GM12878 (cell line): ENCODE results near the gene OR2AG1. TPM values are rescaled to one million over a fixed set of nuclear protein-coding genes. Genes with fewer than 3 reads are reported as not detected.
A peak's percentile ranks its signal among the peaks of the same experiment; 100 is the strongest.

ENCODE experiments used
- EED ChIP-seq: sonication (generic); IDR thresholded peaks from 2 replicates; pipeline ENCODE4 v1.6.1; 2016; ENCODE audit warnings: antibody characterized with exemption, low read depth
- IKZF1 ChIP-seq: fragments of 450-650 bp; conservative IDR thresholded peaks from 2 replicates; pipeline ENCODE4 v1.6.1; 2017; ENCODE audit warnings: antibody characterized with exemption, mild to moderate bottlenecking
- IKZF2 ChIP-seq, 2 experiments: fragments of 450-650 bp; IDR thresholded peaks; 2 replicates each; pipeline ENCODE4 v1.6.1; 2017; ENCODE audit warnings: mild to moderate bottlenecking in 2 of 2, moderate library complexity in 2 of 2
- JUNB ChIP-seq: IDR thresholded peaks from 2 replicates; pipeline ENCODE4 v1.6.1; 2016; ENCODE audit warnings: antibody characterized with exemption, mild to moderate bottlenecking
- MTA2 ChIP-seq: fragments of 450-650 bp; IDR thresholded peaks from 2 replicates; pipeline ENCODE4 v1.6.1; 2016; ENCODE audit warnings: low read depth, mild to moderate bottlenecking, moderate library complexity
- RELA ChIP-seq: fragments of 450-650 bp; IDR thresholded peaks from 2 replicates; pipeline ENCODE4 v1.8.0; 2014; ENCODE audit warnings: borderline replicate concordance; ENCODE audit not compliant: partially characterized antibody
- RUNX3 ChIP-seq: IDR thresholded peaks from 2 replicates; pipeline ENCODE4 v1.6.1; 2012; ENCODE audit warnings: low read length, inconsistent platforms
- ZBED1 ChIP-seq: IDR thresholded peaks from 2 replicates; pipeline ENCODE4 v1.6.1; 2016; ENCODE audit warnings: borderline replicate concordance
- ZNF24 ChIP-seq: fragments of 450-650 bp; IDR thresholded peaks from 2 replicates; pipeline ENCODE4 v1.6.1; 2017; ENCODE audit warnings: antibody characterized with exemption, mild to moderate bottlenecking
- polyA plus RNA-seq, 11 experiments: library from polyadenylated mRNA; depleted of rRNA in 4 of 11; unstranded in 6 of 11; stranded (reverse) in 5 of 11; fragments of >200 nt; fragmentation: Nextera tagmentation in 4 of 11; fragmentation: Illumina TruSeq in 1 of 11; extraction: Ambion mirVana in 4 of 11; extraction: Trizol in 1 of 11; gene quantifications; 1 replicate in 1 of 11; 2 replicates in 10 of 11; pipeline versions ENCODE4 v1.2.1 to v1.2.3, GENCODE V29; 2011 to 2016; ENCODE audit warnings: inconsistent platforms in 2 of 11, missing spikeins in 2 of 11, low read depth in 1 of 11
- total RNA-seq, 4 experiments: library from RNA; depleted of rRNA in 3 of 4; stranded (reverse); fragments of >200 nt in 3 of 4; fragmentation: Illumina TruSeq in 1 of 4; extraction: Trizol in 1 of 4; gene quantifications; 2 replicates each; pipeline versions ENCODE4 v1.2.1 to v1.2.3, GENCODE V29; 2013 to 2021
- TF ChIP-seq, protein P1 (sequence below): IDR thresholded peaks from 2 replicates; pipeline ENCODE4 v1.6.1; 2012; ENCODE audit warnings: improper control_type of control experiment, low read depth, low read length; ENCODE audit not compliant: insufficient replicate concordance
- TF ChIP-seq, protein P2 (sequence below): fragments of 450-650 bp; IDR thresholded peaks from 2 replicates; pipeline ENCODE4 v1.6.1; 2017; ENCODE audit warnings: antibody characterized with exemption, mild to moderate bottlenecking, moderate library complexity
- TF ChIP-seq, protein P3 (sequence below): fragments of 150-350 bp; IDR thresholded peaks from 2 replicates; pipeline ENCODE4 v1.6.1; 2016; ENCODE audit warnings: low read depth, low read length
- TF ChIP-seq, protein P4 (sequence below), 3 experiments: IDR thresholded peaks in 2 of 3; conservative IDR thresholded peaks in 1 of 3; 2 replicates each; pipeline ENCODE4 v1.5.1; 2011; ENCODE audit warnings: low read depth in 3 of 3, low read length in 3 of 3, mild to moderate bottlenecking in 3 of 3, control low read depth in 2 of 3, moderate library complexity in 2 of 3, inconsistent platforms in 1 of 3, mixed read lengths in 1 of 3; ENCODE audit not compliant: control insufficient read depth in 2 of 3, insufficient read depth in 1 of 3; ENCODE audit errors: extremely low read depth in 1 of 3
- TF ChIP-seq, protein P5 (sequence below): fragments of 450-650 bp; IDR thresholded peaks from 2 replicates; pipeline ENCODE4 v1.6.1; 2017; ENCODE audit warnings: mild to moderate bottlenecking, low read depth, inconsistent platforms; ENCODE audit not compliant: poor library complexity, severe bottlenecking

The OR2AG1 gene
- total and polyA plus RNA-seq, 10 of the 15 experiments (the other 5 are each of a cell fraction or from before 2014, with no cell fraction given) = not detected

DNA sequence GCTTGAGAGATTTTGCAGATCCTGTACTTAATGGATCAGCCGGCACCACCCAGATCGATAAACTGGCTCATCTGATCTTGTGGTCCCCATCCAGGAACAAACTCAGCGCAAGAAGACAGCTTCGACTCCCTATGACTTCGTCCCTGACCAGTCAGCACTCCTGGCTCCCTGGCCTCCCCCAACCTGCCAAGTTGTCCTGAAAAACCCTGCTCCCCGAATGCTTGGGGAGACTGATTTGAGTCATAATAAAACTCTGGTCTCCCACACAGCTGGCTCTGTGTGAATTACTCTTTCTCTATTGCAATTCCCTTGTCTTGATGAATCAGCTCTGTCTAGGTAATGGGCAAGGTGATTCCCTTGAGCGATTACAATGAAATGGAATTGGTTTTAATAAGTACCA, 40.6 kb upstream of the OR2AG1 start (continued):
- TF ChIP-seq, protein P1, sequence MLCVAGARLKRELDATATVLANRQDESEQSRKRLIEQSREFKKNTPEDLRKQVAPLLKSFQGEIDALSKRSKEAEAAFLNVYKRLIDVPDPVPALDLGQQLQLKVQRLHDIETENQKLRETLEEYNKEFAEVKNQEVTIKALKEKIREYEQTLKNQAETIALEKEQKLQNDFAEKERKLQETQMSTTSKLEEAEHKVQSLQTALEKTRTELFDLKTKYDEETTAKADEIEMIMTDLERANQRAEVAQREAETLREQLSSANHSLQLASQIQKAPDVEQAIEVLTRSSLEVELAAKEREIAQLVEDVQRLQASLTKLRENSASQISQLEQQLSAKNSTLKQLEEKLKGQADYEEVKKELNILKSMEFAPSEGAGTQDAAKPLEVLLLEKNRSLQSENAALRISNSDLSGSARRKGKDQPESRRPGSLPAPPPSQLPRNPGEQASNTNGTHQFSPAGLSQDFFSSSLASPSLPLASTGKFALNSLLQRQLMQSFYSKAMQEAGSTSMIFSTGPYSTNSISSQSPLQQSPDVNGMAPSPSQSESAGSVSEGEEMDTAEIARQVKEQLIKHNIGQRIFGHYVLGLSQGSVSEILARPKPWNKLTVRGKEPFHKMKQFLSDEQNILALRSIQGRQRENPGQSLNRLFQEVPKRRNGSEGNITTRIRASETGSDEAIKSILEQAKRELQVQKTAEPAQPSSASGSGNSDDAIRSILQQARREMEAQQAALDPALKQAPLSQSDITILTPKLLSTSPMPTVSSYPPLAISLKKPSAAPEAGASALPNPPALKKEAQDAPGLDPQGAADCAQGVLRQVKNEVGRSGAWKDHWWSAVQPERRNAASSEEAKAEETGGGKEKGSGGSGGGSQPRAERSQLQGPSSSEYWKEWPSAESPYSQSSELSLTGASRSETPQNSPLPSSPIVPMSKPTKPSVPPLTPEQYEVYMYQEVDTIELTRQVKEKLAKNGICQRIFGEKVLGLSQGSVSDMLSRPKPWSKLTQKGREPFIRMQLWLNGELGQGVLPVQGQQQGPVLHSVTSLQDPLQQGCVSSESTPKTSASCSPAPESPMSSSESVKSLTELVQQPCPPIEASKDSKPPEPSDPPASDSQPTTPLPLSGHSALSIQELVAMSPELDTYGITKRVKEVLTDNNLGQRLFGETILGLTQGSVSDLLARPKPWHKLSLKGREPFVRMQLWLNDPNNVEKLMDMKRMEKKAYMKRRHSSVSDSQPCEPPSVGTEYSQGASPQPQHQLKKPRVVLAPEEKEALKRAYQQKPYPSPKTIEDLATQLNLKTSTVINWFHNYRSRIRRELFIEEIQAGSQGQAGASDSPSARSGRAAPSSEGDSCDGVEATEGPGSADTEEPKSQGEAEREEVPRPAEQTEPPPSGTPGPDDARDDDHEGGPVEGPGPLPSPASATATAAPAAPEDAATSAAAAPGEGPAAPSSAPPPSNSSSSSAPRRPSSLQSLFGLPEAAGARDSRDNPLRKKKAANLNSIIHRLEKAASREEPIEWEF = no peak
- TF ChIP-seq, protein P2, sequence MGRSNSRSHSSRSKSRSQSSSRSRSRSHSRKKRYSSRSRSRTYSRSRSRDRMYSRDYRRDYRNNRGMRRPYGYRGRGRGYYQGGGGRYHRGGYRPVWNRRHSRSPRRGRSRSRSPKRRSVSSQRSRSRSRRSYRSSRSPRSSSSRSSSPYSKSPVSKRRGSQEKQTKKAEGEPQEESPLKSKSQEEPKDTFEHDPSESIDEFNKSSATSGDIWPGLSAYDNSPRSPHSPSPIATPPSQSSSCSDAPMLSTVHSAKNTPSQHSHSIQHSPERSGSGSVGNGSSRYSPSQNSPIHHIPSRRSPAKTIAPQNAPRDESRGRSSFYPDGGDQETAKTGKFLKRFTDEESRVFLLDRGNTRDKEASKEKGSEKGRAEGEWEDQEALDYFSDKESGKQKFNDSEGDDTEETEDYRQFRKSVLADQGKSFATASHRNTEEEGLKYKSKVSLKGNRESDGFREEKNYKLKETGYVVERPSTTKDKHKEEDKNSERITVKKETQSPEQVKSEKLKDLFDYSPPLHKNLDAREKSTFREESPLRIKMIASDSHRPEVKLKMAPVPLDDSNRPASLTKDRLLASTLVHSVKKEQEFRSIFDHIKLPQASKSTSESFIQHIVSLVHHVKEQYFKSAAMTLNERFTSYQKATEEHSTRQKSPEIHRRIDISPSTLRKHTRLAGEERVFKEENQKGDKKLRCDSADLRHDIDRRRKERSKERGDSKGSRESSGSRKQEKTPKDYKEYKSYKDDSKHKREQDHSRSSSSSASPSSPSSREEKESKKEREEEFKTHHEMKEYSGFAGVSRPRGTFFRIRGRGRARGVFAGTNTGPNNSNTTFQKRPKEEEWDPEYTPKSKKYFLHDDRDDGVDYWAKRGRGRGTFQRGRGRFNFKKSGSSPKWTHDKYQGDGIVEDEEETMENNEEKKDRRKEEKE = no peak
- peak; percentile 57 for TF ChIP-seq JUNB
- TF ChIP-seq, protein P3, sequence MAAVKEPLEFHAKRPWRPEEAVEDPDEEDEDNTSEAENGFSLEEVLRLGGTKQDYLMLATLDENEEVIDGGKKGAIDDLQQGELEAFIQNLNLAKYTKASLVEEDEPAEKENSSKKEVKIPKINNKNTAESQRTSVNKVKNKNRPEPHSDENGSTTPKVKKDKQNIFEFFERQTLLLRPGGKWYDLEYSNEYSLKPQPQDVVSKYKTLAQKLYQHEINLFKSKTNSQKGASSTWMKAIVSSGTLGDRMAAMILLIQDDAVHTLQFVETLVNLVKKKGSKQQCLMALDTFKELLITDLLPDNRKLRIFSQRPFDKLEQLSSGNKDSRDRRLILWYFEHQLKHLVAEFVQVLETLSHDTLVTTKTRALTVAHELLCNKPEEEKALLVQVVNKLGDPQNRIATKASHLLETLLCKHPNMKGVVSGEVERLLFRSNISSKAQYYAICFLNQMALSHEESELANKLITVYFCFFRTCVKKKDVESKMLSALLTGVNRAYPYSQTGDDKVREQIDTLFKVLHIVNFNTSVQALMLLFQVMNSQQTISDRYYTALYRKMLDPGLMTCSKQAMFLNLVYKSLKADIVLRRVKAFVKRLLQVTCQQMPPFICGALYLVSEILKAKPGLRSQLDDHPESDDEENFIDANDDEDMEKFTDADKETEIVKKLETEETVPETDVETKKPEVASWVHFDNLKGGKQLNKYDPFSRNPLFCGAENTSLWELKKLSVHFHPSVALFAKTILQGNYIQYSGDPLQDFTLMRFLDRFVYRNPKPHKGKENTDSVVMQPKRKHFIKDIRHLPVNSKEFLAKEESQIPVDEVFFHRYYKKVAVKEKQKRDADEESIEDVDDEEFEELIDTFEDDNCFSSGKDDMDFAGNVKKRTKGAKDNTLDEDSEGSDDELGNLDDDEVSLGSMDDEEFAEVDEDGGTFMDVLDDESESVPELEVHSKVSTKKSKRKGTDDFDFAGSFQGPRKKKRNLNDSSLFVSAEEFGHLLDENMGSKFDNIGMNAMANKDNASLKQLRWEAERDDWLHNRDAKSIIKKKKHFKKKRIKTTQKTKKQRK = no peak
- TF ChIP-seq IKZF2 (IDR thresholded peaks at IDR 0.05) = peak; percentile 74 to 76
- TF ChIP-seq, protein P4, sequence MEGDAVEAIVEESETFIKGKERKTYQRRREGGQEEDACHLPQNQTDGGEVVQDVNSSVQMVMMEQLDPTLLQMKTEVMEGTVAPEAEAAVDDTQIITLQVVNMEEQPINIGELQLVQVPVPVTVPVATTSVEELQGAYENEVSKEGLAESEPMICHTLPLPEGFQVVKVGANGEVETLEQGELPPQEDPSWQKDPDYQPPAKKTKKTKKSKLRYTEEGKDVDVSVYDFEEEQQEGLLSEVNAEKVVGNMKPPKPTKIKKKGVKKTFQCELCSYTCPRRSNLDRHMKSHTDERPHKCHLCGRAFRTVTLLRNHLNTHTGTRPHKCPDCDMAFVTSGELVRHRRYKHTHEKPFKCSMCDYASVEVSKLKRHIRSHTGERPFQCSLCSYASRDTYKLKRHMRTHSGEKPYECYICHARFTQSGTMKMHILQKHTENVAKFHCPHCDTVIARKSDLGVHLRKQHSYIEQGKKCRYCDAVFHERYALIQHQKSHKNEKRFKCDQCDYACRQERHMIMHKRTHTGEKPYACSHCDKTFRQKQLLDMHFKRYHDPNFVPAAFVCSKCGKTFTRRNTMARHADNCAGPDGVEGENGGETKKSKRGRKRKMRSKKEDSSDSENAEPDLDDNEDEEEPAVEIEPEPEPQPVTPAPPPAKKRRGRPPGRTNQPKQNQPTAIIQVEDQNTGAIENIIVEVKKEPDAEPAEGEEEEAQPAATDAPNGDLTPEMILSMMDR (IDR thresholded peaks at IDR 0.05 in 2 of 3, conservative IDR thresholded peaks at IDR 0.05 in 1 of 3; ENCODE audit: control insufficient read depth in 2 of 3, extremely low read depth in 1 of 3, insufficient read depth in 1 of 3, low read depth in 3 of 3, low read length in 3 of 3) = no peak
- TF ChIP-seq RUNX3 = peak; percentile 31; the same call in 1 of the 2 replicates
- peak; percentile 68; the same call in 1 of the 2 replicates for TF ChIP-seq IKZF1
- peak; percentile 70 for TF ChIP-seq EED
- TF ChIP-seq, protein P5, sequence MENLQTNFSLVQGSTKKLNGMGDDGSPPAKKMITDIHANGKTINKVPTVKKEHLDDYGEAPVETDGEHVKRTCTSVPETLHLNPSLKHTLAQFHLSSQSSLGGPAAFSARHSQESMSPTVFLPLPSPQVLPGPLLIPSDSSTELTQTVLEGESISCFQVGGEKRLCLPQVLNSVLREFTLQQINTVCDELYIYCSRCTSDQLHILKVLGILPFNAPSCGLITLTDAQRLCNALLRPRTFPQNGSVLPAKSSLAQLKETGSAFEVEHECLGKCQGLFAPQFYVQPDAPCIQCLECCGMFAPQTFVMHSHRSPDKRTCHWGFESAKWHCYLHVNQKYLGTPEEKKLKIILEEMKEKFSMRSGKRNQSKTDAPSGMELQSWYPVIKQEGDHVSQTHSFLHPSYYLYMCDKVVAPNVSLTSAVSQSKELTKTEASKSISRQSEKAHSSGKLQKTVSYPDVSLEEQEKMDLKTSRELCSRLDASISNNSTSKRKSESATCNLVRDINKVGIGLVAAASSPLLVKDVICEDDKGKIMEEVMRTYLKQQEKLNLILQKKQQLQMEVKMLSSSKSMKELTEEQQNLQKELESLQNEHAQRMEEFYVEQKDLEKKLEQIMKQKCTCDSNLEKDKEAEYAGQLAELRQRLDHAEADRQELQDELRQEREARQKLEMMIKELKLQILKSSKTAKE = no peak
- no peak for TF ChIP-seq ZBED1
- no peak for TF ChIP-seq ZNF24
- TF ChIP-seq MTA2 = peak; percentile 32; the same call in 1 of the 2 replicates
- TF ChIP-seq RELA = no peak
